ENCODE results near the gene MADD.

The MADD gene

GRCh38 chr11:47340980-47341775 is 71.2 kb downstream of the MADD start:
- no peak for DNase-seq (ENCODE audit: low spot score)
- no peak for TF ChIP-seq CTCF (IDR thresholded peaks at IDR 0.05; ENCODE audit: extremely low read depth, missing control alignments)

- no peak for DNase-seq (ENCODE audit: low spot score)
- TF ChIP-seq CTCF (IDR thresholded peaks at IDR 0.05; ENCODE audit: extremely low read depth, missing control alignments): no peak
Measured at GRCh38 chr11:47342036-47342803, 72.3 kb downstream of the MADD start.

GRCh38 chr11:47342854-47343253 is 72.9 kb downstream of the MADD start:
- no peak for TF ChIP-seq CTCF (IDR thresholded peaks at IDR 0.05; ENCODE audit: extremely low read depth, missing control alignments)
- DNase-seq (ENCODE audit: low spot score): no peak

DNA sequence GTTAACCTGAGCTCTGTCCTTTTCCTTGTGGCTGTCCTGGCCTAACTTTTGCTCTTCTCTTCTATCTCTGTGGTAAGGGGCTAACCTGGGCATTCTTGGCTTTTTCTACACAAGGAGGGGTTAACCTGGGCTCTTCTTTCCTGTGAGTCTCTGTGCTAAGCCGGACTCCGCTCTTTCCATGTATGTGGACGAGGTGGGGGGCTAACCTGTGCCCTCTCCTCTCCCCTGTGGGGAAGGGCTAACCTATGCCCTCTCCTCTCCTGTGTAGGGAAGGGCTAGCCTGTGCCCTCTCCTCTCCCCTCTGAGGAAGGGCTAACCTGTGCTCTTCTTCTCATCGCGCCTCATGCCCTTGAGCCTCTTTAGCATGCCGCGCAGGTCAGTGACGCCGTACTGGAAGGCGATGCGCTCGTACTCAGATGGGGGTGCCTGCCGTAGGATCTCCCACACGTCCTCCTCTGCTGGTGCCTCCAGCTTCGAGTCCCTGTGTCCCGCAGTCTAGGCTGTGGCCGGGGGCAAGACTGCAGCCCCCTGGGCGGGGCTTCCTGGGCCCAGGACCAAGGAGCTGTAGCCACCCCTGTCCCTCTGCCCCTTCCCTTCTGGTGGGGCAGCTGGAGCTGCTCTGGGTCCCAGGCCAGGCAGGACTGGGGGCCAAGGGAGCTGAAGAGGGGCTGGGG is 76.1 kb downstream of the MADD start:
- DNase-seq (ENCODE audit: low spot score): no peak
- no peak for TF ChIP-seq CTCF (IDR thresholded peaks at IDR 0.05; ENCODE audit: extremely low read depth, missing control alignments)

DNA sequence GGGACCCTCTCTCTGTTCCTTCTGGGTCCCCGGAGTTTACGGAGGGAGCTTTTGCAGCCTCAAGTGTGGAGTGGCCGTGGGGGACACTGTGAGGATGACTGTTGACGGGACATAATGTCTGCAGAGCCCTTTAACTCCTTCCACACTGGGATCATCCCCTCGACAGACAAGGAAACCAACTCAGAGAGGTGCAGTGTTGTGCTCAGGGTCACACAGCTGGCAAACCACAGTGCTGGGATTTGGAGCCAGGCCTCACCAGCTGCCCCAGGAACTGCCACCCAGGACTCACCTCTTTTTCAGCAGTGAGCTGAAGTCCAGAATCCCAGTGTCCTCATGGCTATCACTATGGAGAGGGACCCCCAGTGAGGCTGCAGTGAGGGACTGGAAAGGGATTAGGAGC is 77.2 kb downstream of the MADD start:
- DNase-seq (ENCODE audit: low spot score): no peak
- TF ChIP-seq CTCF (IDR thresholded peaks at IDR 0.05; ENCODE audit: extremely low read depth, missing control alignments): no peak

GRCh38 chr11:47348131-47348802 is 78.3 kb downstream of the MADD start:
- no peak for DNase-seq (ENCODE audit: low spot score)
- no peak for TF ChIP-seq CTCF (IDR thresholded peaks at IDR 0.05; ENCODE audit: extremely low read depth, missing control alignments)
